BLaER1 treated with 17β-estradiol and CSF1 and Interleukin-3, amounts not matched to agents 10 nM and 100 nM (cell line): ENCODE measurements around the gene TEX26.
"Not testable (repeated sequence)": the region's sequence is repeated elsewhere in the genome, so short reads cannot be mapped to it uniquely, and the experiment has no call there.

ENCODE experiments used
- H3K27ac ChIP-seq, 11 experiments: shearing (Covaris generic); formaldehyde crosslinking; 2 replicates each; pipeline ENCODE4 v1.8.1; 2022
- H3K27me3 ChIP-seq, 11 experiments: shearing (Covaris generic); formaldehyde crosslinking; 2 replicates each; pipeline ENCODE4 v1.8.1; 2022
- H3K36me3 ChIP-seq, 11 experiments: shearing (Covaris generic); formaldehyde crosslinking; 2 replicates each; pipeline ENCODE4 v1.8.1; 2022
- H3K4me1 ChIP-seq, 10 experiments: shearing (Covaris generic); formaldehyde crosslinking; 2 replicates each; pipeline ENCODE4 v1.8.1; 2022
- H3K4me2 ChIP-seq, 11 experiments: shearing (Covaris generic); formaldehyde crosslinking; 2 replicates each; pipeline ENCODE4 v1.8.1; 2022
- H3K4me3 ChIP-seq, 10 experiments: shearing (Covaris generic); formaldehyde crosslinking; 2 replicates each; pipeline ENCODE4 v1.8.1; 2022
- H3K9ac ChIP-seq, 11 experiments: shearing (Covaris generic); formaldehyde crosslinking; 2 replicates each; pipeline ENCODE4 v1.8.1; 2022
- H3K9me3 ChIP-seq, 11 experiments: shearing (Covaris generic); formaldehyde crosslinking; replicated peaks in 1 of 11; 2 replicates each; pipeline ENCODE4 v1.8.1; 2022
- H4K20me1 ChIP-seq, 11 experiments: shearing (Covaris generic); formaldehyde crosslinking; 2 replicates each; pipeline ENCODE4 v1.8.1; 2022
- Cebpa-rat ChIP-seq, 11 experiments: shearing (Covaris generic); IDR thresholded peaks; 2 replicates each; pipeline ENCODE4 v1.8.1; 2022

The TEX26 gene

DNA sequence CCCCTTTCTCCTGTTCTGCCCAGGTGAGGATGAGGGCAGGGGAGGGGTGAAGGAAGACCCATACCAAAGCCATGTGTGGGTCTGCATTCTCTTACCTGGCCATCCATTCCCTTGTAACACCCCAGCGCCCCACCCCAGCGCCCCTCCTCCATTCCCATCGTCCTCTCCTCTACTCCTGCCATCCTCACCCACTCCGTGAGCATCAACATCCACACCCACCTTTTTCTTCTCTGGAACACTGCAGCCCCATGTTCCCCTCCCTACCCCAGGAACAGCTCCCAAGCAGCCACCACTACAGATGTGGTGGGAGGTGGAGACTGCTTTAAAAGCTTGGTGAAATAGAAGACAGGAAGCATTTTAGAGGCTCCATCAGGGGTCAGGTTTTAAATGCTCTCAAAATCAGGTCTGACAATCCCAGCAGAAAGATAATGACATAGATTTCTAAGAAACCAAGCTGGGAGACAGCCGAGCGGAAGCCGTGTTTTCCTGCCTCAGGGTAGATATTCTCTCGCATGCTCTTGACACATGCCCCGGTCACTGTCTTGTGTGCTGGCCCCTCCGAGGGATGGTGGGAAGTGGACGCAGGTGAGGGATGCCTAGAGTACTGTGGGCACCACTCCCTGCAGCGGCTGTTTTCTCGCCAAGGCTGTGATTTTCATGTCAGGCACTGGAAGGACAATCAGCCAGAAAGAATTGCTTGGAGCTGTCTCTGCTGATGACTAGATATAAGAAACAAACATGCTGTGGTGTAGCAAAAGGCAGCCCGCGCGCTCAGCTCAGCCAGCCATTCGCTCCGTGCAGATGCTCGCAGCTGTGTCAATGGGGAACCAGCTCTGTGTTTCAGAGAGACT lies 16.5 kb upstream of the TEX26 start:
- Histone ChIP-seq H3K9ac (no peak overlapping the region), H3K27ac (no peak overlapping the region), H3K36me3 (no peaks in the 10 kb centered on the region), H3K27me3 (no peaks in the 10 kb centered on the region), H3K4me1 (peaks cover 0 to 8% (median 0%) of the 10 kb centered on the region in 10 experiments; a peak in 1 of 20 replicates), H4K20me1 (no peaks in the 10 kb centered on the region), H3K4me2 (no peak overlapping the region), H3K4me3 (no peak overlapping the region), H3K9me3 (no peaks in the 10 kb centered on the region)
- no peak for TF ChIP-seq Cebpa-rat (IDR thresholded peaks at IDR 0.05)

DNA sequence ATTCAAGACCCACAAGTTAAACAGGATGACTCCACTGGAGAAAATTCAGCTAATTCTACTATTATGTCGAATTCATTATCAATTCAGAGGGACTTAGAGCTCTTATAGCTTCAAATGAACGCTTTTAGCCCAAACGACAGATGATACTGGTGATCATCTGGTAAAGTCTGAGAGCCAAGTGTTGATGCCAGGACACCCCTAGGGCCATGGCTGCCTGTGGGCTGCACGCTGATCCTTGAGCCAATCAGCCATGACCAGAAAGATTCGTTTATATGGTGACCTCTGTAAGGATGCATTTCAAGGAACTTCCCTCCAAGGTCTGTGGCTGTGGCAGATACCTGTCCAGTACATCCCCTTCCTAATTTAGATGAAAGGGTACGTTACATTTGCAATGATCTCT lies 15.5 kb upstream of the TEX26 start:
- Histone ChIP-seq H3K4me1 (peaks cover 0 to 8% (median 0%) of the 10 kb centered on the region in 10 experiments; a peak in 1 of 20 replicates), H3K4me2 (no peak overlapping the region), H4K20me1 (no peaks in the 10 kb centered on the region), H3K9ac (no peak overlapping the region), H3K4me3 (no peak overlapping the region), H3K27ac (no peak overlapping the region), H3K36me3 (no peaks in the 10 kb centered on the region), H3K9me3 (no peaks in the 10 kb centered on the region), H3K27me3 (no peaks in the 10 kb centered on the region)
- no peak for TF ChIP-seq Cebpa-rat (IDR thresholded peaks at IDR 0.05)

DNA sequence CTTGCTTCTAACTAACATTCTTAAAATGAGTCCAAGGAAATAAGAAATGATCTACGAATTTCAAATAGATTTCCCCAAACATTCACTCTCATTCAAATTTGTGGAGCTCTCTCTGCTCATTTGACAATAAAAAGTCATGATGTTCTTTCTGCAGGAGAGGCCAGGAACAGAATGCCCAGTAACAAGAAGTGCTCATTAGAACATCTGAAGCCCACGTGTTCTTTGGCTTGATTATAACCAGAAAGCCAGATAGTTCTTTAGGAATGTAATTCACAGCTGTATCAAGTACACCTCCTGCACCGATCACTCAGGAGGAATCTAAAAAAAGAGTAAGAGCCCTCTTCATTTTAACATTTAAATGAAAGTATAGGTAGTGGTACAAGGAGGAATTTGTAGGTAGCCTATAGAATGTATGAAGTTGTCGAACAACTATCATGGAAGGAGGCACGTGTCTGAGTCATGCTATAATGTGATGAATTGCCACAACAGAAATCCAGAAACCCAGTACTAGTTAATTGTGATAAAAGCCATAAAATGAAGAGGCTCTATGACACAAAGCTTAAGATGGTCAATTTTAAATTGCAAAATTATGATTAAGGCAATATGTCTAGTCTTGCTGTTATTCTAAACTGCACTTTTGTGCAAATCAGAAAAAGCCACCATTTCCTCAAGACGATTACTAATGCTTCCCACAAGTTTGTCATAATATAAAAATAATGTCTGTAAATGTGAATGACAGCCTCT lies 13.6 kb upstream of the TEX26 start:
- Histone ChIP-seq H3K9me3 (no peaks in the 10 kb centered on the region), H3K4me1 (peaks cover 0 to 8% (median 0%) of the 10 kb centered on the region in 10 experiments; a peak in 1 of 20 replicates), H3K9ac (no peak overlapping the region), H3K4me2 (peak overlapping the region in 2 of 11 experiments; percentile 26 to 30; a peak in 3 of 22 replicates), H3K4me3 (no peak overlapping the region), H3K27ac (no peak overlapping the region), H4K20me1 (no peaks in the 10 kb centered on the region), H3K36me3 (no peaks in the 10 kb centered on the region), H3K27me3 (no peaks in the 10 kb centered on the region)
- no peak for TF ChIP-seq Cebpa-rat (IDR thresholded peaks at IDR 0.05)

DNA sequence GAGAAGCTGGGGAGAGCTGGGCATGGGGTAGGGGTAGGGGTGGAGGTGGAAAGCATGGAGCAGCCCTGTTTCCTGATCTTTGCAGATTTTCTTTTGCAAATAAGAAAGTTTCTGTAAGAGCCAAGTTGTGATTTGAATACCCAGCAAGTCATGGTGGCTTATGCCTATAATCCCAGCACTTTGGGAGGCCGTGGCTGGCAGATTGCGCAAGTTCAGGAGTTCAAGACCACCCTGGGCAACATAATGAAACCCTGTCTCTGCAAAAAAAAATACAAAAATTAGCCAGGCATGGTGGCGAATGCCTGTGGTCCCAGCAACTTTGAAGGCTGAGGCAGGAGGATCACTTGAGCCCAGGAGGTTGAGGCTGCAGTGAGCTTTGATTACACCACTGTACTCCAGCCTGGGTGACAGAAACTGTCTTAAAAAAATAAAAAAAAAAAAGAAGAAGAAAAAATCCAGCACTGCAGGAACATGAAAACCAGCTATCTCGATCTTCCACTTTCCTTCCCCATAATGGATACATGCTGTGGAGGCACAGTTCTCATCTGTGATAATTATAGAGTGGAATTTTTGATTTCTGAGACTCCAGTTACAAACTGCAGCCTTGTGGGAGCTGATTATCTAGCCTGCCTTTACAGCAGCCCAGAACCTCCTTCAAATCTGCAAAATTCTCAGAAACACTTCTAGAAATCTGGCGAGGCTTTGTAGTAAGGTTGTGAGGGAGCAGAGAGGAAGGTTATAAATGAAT lies 12.1 kb upstream of the TEX26 start:
- Histone ChIP-seq H4K20me1 (no peaks in the 10 kb centered on the region), H3K4me2 (no peak overlapping the region), H3K9ac (no peak overlapping the region), H3K4me3 (no peak overlapping the region), H3K36me3 (no peaks in the 10 kb centered on the region), H3K4me1 (peaks cover 0 to 8% (median 0%) of the 10 kb centered on the region in 10 experiments; a peak in 1 of 20 replicates), H3K9me3 (no peaks in the 10 kb centered on the region), H3K27ac (no peak overlapping the region), H3K27me3 (no peaks in the 10 kb centered on the region)
- TF ChIP-seq Cebpa-rat (IDR thresholded peaks at IDR 0.05) = peak in 3 of 11 experiments; percentile 12 to 64 (median 57); a peak in 4 of 22 replicates

DNA sequence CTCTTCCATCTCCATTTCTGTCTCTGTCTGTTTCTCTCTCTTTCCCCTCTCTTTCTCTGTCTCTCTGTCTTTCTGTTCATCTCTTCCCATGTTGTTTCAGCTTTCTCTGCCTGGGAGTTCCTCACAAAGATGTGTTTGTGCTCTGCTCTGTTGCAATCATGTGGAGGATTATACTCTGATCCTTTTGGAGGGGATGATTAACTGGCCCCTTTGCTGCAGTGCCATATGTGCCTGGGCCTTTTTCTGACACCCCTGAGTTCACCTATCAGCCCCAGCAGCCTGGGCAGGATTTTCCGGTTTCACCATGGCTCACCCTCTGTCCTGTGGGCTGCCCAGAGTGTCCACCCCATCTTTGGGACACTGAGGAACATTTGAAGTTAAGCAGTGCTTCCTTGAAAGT lies 9.0 kb upstream of the TEX26 start:
- no peak overlapping the region for H3K4me2 ChIP-seq
- no peaks in the 10 kb centered on the region for H3K36me3 ChIP-seq
- H4K20me1 ChIP-seq = no peaks in the 10 kb centered on the region
- no peak for TF ChIP-seq Cebpa-rat (IDR thresholded peaks at IDR 0.05)
- no peak overlapping the region for H3K27ac ChIP-seq
- H3K9me3 ChIP-seq = no peaks in the 10 kb centered on the region
- no peaks in the 10 kb centered on the region for H3K27me3 ChIP-seq
- H3K4me1 ChIP-seq = peaks cover 0 to 16% (median 0%) of the 10 kb centered on the region in 10 experiments; a peak in 3 of 20 replicates
- H3K4me3 ChIP-seq = no peak overlapping the region
- no peak overlapping the region for H3K9ac ChIP-seq

DNA sequence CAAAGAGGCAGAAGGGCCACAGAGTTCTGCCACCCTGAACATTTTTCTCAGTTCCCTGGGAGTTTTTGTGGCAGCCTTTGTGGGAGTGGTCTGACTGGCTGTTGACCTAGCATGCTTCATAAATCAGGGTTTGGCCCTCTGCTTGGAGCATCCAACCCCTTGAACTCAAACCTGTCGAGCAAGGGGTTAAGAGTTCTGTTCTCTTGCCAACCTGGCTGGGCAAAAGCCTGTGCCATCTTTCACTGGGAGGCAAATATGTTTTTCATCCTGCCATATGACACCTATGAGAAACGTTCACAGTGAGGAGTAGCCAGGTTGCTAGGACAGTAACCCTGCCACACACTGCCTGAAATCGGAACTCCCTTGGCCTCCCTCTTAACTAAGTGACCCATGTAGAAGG lies 7.7 kb upstream of the TEX26 start:
- no peaks in the 10 kb centered on the region for H3K36me3 ChIP-seq

DNA sequence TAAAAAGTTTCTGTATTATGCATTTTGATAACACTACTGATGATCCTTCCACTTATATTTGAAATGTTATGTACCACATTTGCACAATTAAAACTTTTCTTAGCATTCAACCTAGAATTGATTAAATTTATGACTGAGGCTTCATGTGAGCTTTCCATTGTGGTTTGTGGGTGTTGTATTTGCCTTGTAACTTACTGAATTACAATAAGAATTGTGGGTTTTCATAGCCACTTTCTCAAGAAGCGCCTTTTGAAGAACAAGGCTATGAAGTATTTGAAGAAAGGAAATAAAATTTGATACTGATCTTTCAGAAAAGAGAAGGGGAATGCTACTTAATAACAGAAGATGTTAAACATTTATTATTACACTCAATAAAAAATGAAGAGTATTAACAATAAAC lies 7.0 kb upstream of the TEX26 start:
- no peaks in the 10 kb centered on the region for H3K36me3 ChIP-seq
- peaks cover 0 to 8% (median 0%) of the 10 kb centered on the region in 10 experiments; a peak in 2 of 20 replicates for H3K4me1 ChIP-seq
- no peak overlapping the region for H3K9ac ChIP-seq
- no peak for TF ChIP-seq Cebpa-rat (IDR thresholded peaks at IDR 0.05)
- H3K27ac ChIP-seq = no peak overlapping the region
- H3K27me3 ChIP-seq = no peaks in the 10 kb centered on the region
- no peaks in the 10 kb centered on the region for H4K20me1 ChIP-seq
- no peak overlapping the region for H3K4me3 ChIP-seq
- H3K9me3 ChIP-seq = no peaks in the 10 kb centered on the region
- H3K4me2 ChIP-seq = no peak overlapping the region

More for the DNA sequence above, 7.7 kb upstream of the TEX26 start:
- Histone ChIP-seq H3K4me3 (no peak overlapping the region), H3K9ac (no peak overlapping the region), H4K20me1 (no peaks in the 10 kb centered on the region), H3K4me2 (no peak overlapping the region), H3K9me3 (no peaks in the 10 kb centered on the region), H3K4me1 (peaks cover 0 to 8% (median 0%) of the 10 kb centered on the region in 10 experiments; a peak in 2 of 20 replicates), H3K27me3 (no peaks in the 10 kb centered on the region), H3K27ac (no peak overlapping the region)
- no peak for TF ChIP-seq Cebpa-rat (IDR thresholded peaks at IDR 0.05)

DNA sequence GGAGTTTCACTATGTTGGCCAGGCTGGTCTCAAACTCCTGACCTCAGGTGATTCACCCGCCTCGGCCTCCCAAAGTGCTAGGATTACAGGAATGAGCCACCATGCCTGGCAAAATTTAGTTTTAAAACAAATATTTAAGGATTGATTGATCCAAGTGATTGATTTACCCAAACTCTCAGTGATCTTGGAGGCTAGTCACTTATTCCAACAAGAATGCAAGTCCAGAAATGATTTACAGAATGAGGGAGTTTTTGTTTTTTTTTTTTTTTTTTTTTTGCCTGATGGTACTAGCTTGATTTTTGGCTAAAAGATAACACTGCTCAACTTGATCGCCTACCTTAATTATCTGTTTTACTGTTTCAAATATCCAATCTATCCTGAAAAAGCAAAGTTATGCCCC lies 5.7 kb upstream of the TEX26 start:
- no peak overlapping the region for H3K9ac ChIP-seq
- no peaks in the 10 kb centered on the region for H3K27me3 ChIP-seq
- no peaks in the 10 kb centered on the region for H3K36me3 ChIP-seq
- no peak overlapping the region for H3K27ac ChIP-seq
- H4K20me1 ChIP-seq = no peaks in the 10 kb centered on the region
- peaks cover 0 to 8% (median 0%) of the 10 kb centered on the region in 10 experiments; a peak in 2 of 20 replicates for H3K4me1 ChIP-seq
- H3K4me2 ChIP-seq = 0 out of 22 replicates have a peak overlapping the region, but pooled peaks of 1 of the 11 experiments have one; percentile 30
- no peaks in the 10 kb centered on the region for H3K9me3 ChIP-seq
- no peak overlapping the region for H3K4me3 ChIP-seq
- no peak for TF ChIP-seq Cebpa-rat (IDR thresholded peaks at IDR 0.05)

DNA sequence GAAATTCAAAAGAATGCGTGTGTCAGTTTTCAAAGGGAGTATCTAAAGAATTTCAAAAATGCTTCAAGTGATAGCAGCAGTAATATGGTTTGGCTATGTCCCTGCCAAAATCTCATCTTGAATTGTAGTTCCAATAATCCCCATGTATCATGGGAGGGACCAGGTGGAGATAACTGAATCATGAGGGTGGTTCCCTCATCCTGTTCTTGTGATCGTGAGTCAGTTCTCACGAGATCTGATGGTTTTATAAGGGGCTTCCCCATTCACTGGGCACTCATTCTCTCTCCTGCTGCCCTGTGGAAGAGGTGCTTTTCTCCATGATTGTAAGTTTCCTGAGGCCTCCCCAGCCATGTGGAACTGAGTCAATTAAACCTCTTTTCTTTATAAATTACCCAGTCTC lies 5.3 kb upstream of the TEX26 start:
- H3K9ac ChIP-seq, H4K20me1 ChIP-seq, H3K4me3 ChIP-seq, H3K36me3 ChIP-seq, H3K27ac ChIP-seq, H3K27me3 ChIP-seq, H3K9me3 ChIP-seq, H3K4me1 ChIP-seq: not testable (repeated sequence)
- H3K4me2 ChIP-seq = peak overlapping the region in 2 of 11 experiments; percentile 29 to 30; a peak in 2 of 22 replicates
